ENCODE results near the gene ATRNL1.

- TF ChIP-seq EP300 (IDR thresholded peaks at IDR 0.05), result no peak
- no peak for TF ChIP-seq POLR2A (IDR thresholded peaks at IDR 0.05)
- no peak for TF ChIP-seq CTCF (IDR thresholded peaks at IDR 0.05)
- TF ChIP-seq POLR2AphosphoS5 (IDR thresholded peaks at IDR 0.05), result no peak
Observed at GRCh38 chr10:115846528-115846927, 753.4 kb downstream of the ATRNL1 start.

All from suprapubic skin (tissue), 4 donors.